Measurements from ENCODE around the gene FDX1.

The FDX1 gene

DNA sequence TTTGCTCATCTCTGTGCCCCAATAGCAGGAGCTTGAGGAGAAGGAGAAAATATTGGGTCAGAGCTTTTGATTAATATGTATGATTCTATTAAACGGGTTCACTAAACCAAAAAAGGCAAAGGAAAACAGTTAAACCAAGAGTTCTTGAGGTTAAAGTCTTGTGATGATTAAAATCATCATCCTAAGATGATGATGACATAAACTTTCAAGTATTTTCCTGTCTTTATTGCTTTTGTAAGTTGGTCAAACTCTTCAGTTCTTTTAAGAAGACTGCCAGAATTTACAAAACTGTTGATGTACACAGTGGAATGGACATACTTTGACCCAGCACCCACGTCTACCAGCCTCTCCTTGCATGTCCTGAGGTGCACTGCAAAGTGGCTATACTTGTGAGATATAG is 41.0 kb downstream of the FDX1 start:
- DNase-seq = no peak

DNA sequence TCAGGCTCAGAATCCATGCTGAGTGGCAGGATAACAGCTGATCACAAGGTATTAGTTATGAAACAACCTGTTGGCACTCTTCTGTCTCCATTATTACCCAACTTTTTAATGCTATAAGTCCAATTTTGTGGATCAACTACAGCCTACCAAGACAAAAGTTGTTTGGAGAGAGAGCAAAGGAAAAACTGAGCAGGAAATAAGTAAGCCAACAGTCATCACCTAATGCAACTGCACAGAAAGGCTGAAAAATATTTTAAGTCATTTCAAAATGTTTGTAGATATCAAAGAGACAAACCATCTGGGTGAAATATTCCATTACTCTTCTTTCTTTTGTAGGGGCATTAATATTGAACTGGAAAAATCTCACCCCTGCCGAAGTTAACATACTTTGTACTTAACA is 41.6 kb downstream of the FDX1 start:
- DNase-seq = no peak

DNA sequence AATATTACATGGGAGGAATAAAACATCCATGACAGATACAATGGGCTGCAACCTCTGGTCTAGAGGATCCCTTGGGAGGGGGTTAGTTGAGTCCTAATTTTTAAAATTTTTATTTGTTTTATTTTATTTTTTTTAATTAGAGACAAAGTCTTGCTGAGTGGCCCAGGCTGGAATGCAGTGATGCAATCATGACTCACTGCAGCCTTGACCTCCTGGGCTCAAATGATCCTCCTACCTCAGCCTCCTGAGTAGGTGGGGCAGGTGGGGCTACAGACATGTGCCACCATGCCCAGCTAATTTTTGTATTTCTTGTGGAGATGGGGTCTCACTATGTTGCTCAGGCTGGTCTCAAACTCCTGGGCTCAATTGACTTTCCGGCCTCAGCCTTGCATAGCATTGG is 43.1 kb downstream of the FDX1 start:
- DNase-seq = no peak

DNA sequence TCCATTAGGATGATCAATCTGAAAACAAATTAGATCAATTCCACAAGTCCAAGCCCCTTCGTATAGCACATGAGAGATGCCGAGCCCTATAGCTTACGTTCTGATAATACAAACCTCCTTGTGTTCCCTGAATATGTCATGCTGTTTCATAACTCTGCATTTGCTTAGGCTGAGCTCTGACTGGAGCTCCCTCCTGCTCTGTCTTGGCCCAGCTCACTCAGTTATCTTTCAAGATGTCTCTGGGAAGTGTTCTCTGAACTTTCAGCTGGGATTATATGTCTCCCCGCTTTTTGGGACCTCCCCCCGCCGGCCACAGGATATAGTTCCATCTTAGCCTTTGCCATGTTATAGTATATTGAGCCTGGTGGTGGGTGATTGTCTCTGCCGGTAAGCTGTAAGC is 44.0 kb downstream of the FDX1 start:
- no peak for DNase-seq

DNA sequence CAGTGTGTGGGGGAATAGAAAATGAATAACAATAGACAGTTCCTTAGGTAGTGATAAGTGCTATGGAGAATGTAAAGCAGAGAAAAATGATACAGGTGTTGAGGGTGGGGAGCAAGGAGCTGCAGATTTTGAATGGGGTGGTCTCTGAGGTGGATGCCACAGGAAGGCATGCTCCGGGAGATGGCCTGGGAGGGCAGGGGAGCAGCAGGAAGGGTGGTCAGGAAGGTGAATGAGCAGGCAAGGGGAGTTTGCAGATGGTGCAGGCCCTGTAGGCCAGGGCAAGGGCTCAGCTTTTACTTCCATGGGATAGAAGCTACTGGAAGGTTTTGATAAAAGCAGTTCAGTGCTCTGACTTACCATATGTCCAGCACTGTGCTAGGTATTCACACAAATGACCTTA is 44.8 kb downstream of the FDX1 start:
- no peak for DNase-seq

DNA sequence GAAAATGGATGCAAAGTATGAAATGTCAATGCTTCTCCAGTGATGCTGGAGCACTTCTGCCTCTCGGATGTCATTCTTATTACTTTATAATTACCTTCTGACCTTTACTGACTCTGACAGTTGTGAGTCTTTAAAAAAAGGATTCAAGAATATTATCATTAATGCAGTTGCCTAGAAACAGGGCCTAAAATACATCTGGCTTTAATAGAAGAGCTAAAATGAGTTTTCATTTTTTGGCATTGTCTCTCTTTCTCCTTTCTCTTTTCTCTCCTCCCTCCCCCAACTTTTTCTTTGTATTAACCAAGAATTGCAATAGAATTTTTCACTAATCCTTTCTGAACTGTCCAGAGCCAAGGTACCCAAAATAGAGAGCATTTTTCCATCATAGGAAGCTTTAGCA is 45.9 kb downstream of the FDX1 start:
- DNase-seq = no peak

DNA sequence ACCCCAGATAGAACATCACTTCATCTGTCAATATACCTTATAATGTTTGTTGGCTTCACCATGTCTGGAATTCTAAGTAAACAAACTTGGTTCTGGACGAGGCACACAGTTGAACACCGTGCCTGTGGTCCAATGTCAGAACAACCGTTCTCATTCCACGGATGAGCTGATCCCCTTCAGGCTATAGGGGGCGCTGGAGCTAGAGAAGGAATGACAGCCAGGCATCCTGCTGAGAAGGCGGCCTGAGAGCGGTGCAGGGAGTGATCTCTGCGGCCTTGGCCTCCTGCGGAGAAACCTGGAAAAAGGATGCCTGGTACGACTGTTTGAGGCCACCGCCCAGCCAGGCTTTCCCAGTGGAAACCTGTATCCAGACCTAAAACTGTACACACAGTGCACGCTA is 48.7 kb downstream of the FDX1 start:
- no peak for DNase-seq

DNA sequence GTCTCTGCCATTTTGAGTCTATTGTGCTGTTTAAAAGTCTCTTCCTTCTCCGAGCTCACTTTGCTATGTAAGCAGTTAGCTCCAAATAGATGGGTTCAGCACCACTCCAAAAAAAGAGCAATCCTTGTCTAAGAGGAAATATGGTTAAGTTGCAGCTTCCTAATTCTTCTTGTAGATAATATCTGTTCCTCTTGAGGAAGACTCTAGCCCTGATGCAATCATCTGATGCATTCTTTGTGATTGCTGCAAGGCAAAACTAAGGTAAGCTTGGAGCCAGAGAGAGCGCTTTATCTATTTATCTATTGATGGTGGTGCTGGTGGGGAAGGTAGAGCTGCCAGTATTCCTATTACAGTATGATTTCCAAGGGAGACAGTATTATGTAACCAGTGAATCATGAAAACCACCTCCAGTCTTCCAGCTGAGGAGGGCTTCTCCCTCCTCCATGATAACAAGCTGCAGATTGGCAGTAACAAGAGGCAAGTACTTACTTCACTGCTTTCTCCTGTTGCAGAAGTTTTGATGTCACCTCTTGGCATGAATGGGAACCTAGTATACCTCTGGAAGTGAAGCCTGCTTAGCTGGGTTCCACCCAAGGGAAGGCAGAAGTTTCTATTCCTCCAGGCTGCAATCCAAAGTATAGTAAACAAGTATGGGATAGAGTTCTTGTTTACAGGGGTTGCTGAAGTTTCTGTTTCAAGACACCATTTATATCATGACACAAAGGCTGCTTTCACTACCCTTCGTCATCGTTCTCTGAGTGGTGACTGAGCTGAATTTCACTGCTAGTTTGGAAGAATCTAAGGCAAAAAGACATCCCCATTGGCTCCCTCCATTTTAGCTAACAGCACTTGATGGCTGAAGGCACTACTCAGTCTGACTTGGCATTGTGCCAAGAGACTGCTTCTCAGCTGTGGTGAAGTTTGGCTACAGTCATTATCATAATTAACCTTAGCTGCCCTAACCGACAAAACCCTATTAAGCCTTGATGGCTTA is 49.7 kb downstream of the FDX1 start:
- DNase-seq = no peak

DNA sequence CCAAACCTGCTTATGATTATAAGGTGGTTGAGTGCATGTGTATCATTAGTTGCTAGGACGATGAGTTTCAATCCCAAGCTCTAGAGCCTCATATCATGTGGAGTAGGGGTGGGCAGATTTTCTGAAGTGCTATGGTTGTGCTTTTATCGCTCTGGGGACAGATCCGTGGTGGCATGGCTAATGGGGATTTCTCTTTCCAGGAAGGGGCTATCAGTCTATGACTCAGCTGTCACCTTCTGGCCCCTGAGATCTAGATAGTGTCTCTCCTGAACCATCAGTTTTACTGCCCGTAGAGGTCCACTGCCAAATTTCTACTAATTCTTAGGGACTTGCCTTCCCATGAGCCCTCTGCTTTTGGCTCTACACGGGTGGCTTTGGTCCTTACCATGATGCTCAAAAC is 51.8 kb downstream of the FDX1 start:
- no peak for DNase-seq

DNA sequence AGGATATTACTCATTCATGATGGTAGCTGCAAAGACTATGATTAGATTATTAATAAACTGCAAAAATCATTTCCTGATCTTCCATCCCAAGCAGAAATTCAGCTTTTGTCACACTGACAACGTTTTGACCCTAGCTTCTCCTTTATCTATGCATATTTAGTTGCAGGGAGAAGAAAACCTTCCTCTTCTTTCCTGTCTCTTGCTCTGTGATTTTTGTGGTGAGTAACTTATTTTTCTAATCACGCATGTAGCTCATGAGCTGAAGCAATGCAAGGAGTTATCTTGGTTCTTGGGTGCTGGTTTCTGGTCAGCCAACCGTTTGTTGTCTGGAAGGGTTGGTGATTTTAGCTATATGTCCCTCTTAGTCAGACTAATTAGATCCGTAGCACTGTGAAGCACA is 56.4 kb downstream of the FDX1 start:
- DNase-seq = no peak

DNA sequence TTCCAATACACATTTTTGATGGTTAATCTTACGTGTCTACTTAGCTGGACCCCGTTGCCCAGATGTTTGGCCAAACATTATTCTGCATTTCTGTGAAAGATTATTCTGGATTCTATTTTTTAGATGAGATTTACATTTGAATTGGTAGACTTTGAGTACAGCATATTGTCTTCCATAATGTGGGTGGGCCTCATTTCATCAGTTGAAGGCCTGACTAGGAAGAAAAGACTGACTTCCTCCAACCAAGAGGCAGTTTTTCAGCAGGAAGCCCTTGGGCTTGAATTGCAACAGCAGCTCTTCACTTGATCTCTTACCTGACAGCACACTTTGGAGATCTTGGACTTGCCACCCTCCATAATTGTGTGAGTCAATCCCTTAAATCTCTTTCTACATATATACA is 58.7 kb downstream of the FDX1 start:
- DNase-seq = no peak

DNA sequence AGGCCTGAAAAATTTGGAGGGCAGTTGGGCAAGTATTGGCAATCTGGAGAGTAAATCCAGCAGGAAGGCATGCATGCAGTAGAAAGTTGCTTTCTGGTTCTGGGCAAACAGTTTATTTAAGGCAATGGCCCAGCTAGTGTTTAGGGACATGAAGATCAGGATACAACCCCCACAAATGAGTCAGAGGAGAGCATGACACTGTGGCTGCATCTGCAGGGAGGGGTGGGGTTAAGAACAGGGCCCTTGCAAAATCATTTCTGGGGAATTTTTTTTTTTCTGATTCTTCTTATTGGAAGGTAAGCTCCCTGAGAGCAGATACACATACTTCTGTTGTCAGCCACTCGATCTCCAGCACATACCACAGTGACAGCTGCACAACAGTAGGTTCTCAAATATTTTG is 61.1 kb downstream of the FDX1 start:
- no peak for DNase-seq

DNA sequence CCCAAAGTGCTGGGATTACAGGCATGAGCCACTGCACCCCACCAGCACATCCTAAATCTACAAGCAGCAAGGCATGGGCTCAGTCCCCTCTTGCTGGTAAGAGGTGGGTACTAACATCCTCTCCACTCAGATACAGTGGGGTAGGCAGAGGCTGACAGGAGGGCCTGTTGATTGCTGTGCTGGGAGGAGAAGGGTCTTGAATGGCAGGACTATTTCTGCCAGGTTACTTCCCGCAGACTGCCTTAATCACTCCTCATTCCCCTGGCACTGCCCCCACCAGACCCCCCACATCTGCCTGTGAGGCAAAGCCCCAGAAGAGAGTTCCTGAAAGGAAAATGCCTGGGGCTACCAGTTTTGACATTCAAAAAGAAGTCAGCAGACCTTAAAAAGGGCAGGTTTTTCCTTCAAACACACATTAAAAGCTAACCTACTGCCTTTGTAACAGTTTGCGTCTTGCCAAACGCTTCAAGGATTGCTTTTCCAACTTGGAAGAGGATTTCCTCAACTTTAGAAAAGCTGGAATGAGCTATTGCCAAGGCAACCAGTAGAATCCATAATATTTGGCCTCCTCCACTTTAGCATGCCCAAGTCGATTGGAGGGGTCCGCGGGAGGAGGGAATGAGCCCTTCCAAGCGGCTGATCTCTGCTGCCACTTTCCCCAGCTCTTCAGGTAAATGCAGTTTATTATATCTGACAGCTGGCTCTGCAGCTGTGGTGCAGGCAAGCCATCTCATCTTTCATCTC is 62.0 kb downstream of the FDX1 start:
- no peak for DNase-seq

DNA sequence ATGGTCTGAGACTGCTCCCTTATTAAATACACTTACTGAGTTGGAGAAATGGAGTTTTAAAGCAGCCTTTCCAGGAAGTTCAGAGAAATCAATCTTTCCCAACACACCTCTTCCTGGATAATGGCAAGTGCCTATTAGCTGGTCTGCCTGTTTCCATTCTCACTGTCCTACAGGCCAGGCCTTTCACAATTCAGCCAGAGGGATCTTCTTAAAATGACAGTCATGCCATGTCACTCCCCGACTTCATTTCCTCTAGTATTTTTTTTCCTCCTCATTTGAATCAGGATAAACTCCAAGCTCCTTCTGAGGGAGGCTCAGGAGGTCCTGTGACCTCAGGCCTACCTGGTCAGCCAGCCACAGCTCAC is 62.6 kb downstream of the FDX1 start:
- no peak for DNase-seq

DNA sequence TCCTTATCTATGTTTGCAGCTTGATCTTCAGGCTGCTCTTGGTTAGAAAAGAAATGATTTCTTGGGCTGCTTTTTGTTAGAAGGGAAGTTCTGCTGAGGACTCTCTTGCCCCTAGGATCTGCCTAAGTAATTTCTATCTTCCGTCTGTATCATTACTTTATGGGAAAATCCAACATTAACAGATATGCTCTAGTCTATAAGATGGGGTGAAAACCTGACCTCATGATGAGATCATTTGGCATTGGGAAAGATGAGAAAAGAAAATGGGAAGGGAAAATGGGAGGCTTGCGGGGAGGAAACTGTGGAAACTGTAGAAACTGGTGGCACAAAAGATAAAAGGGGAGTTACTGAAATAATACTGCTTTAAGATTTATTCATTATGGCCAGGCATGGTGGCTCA is 63.6 kb downstream of the FDX1 start:
- DNase-seq = no peak

DNA sequence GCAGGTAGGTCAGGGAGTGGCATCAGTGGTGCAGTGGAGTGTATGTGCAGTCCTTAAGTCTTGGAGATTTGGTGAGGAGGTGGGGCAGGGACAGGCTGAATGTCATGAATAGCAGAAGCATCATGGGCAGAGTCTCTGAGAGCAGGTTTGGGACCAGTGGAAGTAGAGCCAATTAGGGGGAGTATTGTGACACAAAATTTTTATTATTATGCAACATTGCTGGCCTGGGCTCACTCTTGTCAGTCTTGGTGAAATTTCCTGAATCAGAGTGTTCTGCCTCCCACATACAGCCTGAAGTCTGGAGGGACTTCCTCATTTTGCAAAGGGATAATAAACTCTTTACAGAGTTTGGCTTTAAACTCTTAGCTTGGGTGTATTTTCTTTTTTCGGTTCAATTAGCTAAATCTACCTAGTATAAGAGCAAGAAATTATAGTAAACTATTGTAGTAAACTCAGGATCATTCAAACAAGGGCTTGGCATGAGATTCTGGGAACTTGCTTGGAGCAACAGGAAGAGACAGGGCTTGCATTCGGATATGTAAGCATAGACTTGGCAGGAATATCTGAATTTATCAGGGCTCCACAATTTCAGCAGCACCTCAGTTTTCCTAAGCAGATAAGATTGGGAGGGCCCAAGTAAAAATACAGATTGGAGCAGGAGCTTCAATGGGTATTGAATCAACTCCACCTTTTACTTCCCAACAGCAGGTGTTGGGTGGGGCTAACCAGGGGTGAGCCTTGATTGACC is 67.7 kb downstream of the FDX1 start:
- no peak for DNase-seq

DNA sequence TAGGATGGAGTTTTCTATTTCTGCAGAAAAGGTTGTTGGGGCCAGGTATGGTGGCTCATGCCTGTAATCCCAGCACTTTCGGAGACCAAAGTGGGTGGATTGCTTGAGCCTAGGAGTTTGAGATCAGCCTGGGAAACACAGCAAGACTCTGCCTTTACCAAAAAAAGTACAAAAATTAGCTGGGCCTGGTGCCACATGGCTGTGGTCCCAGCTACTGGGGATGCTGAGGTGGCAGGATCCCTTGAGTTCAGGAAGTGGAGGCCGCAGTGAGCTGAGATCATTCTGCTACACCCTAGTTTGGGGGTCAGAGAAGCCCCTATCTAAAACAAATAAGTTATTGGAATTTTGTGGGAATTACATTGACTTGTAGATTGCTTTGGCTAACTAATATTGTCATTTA is 71.7 kb downstream of the FDX1 start:
- DNase-seq = no peak

DNA sequence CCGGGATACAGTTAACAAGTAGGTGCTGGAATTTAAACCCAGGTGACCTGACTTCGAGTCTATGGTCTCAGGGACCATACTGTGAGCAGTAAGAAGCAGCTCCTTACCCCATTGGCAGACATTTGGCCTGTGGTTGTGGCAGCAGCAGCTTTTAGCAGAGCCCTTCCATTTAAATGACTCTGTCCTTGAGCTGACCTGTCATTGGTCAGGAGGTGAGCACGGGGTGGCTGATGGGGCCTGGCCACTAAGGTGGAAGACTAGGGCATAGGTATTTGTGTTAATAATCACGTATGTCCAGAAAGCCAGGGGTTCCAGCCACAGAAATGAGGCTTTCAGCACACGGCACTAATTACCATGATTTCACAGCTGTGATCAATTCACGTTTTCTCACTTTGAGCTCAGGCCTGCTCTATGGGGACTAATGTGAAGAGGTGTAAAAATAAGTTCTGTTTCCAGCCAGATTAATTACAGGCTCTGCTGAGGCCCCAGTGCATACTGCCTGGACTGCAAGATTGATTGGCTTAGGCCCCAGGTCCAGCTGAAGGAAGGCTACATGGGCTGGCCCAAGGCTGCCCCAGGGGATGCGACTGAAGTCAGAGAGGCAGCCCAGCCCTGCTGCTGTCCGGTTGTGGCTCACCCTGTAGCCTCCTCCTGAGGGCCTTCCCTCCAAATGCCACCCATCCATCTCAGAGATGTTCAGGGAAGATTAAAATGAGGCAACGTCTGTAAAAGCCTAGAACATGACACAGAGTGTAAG is 76.0 kb downstream of the FDX1 start:
- no peak for DNase-seq

DNA sequence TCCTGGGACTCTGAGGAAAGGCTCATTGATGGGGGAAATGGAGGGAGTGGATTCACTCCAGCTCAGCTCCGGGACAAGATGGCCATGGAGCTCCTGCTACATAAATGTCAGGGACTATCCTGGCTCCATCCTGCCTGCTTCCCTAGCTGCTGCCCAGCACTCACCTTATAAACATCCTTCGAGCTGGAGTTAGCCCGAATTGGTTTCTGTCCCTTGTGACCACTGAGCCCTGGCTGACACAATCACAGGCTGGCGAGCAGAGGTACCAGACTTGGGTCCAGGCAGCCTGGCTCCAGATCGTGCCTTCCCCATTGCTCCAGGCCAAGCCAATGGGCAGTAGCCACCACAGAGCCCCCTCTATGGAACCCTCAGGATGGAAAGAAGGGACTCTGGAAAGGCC is 77.6 kb downstream of the FDX1 start:
- no peak for DNase-seq

DNA sequence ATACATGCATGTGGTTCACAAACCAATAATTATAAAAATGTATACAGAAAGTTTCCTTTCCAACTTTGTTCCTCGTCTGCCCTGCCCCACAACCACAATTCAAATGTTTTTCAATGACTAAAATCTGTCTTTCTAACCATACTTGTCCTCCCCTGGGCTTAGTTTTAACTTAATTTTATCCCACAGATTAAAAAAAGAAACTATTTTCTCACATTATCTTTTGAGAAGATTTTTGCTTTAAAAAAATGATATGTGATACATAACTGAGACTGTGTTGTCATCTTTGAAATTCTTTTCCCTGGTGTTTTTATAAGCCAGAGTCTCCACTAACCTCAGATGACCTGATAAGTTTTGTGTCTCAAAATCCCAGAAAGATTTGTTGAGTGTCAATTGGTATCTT is 79.0 kb downstream of the FDX1 start:
- no peak for DNase-seq

DNA sequence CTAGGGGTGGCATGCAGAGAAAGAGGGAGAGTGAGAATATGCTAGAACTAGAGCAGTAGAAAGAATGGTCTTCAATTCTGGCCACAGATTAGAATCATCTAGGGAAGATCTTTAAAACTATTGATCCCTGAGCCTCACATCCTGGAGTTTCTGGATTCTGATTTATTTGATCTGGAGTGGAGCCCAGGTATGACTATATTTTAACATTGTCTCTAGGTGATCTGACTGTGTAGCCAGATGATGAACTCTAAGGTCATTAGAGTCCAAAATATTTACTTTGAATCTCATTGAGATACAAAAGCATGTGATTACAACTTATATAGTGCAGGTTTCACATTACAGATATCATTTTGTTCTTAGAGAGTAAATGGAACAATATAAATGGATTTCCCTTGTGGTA is 79.7 kb downstream of the FDX1 start:
- DNase-seq = no peak

DNA sequence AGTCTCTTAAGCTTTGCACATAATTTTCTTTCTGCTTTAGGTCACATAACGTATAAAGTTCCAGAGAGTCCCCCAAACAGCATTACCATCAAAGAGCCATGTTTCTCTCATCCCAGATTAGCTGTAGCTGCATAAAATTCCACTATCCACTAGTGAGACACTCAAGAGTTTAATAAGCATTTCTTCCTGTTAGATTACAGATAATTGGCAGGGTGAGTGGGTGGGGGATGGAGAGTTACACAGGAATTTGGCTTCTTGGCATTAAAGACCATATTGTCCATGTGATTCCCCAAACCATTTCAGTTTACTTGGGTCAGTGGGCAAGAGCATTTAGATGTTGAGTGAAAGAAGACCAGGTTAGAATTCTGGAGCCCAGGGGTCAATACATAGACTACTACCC is 82.3 kb downstream of the FDX1 start:
- DNase-seq = no peak

DNA sequence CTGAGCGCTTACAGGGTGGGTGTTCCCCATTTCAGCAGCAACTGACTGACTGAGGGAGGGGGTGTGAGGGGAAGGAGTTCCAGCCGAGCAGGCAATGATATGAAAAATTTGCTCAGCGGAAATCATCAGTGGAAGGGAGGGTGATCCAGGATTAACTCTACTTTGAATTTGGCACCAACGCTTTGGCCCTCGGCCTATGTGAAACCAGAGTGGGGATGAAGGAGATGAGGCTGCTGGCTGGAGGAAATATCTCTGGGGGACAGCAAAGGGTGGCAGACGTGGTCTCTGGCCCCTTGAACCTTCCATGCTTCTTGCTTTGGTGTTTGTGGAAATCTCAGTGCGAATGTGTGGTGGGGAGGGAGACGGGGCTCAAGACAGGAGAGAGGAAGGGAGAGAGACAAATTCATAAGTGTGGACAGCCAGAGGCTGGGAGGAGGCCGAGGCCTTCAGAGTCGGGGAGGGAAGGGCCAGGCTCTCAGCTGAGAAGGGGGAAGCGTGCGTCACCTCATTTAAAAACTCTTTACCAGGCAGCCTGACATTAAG is 83.6 kb downstream of the FDX1 start:
- DNase-seq = no peak

Data from activated naive CD4-positive, alpha-beta T cell treated with anti-CD3 and anti-CD28 coated beads, Interleukin-2, amount 50 U/mL, for 16 hours (primary cell).